GM19324 (cell line): ENCODE measurements around the gene OLFML2B.

Experiments used
- ATAC-seq: cut with Tn5 transposase; IDR thresholded peaks from one replicate; pipeline ENCODE4 v1.9.1; 2021; ENCODE audit warnings: mild to moderate bottlenecking, moderate library complexity; ENCODE audit not compliant: unreplicated experiment, low FRiP score

Gene OLFML2B

GRCh38 chr1:161982507-161982895, 41.2 kb downstream of the OLFML2B start:
- no peak for ATAC-seq

GRCh38 chr1:161981735-161982506, 41.7 kb downstream of the OLFML2B start:
- no peak for ATAC-seq

- ATAC-seq: no peak
Measured at GRCh38 chr1:161981126-161981525, 42.5 kb downstream of the OLFML2B start.

- no peak for ATAC-seq
Measured at GRCh38 chr1:161978011-161978790, 45.5 kb downstream of the OLFML2B start.

GRCh38 chr1:161973924-161974845, 49.5 kb downstream of the OLFML2B start:
- no peak for ATAC-seq

- ATAC-seq: no peak
Measured at GRCh38 chr1:161972828-161973227, 50.8 kb downstream of the OLFML2B start.

- no peak for ATAC-seq
Measured at GRCh38 chr1:161970633-161971032, 53.0 kb downstream of the OLFML2B start.

GRCh38 chr1:161970036-161970435, 53.6 kb downstream of the OLFML2B start:
- no peak for ATAC-seq

GRCh38 chr1:161966067-161966466, 57.6 kb downstream of the OLFML2B start:
- no peak for ATAC-seq

- ATAC-seq: peak; percentile 70
Measured at GRCh38 chr1:161962091-161962887, 61.4 kb downstream of the OLFML2B start.

- ATAC-seq: no peak
Measured at GRCh38 chr1:161958425-161958824, 65.2 kb downstream of the OLFML2B start.

- no peak for ATAC-seq
Measured at GRCh38 chr1:161956930-161957329, 66.7 kb downstream of the OLFML2B start.

- ATAC-seq: no peak
Measured at GRCh38 chr1:161956097-161956496, 67.6 kb downstream of the OLFML2B start.

- ATAC-seq: no peak
Measured at GRCh38 chr1:161955606-161956005, 68.1 kb downstream of the OLFML2B start.

- no peak for ATAC-seq
Measured at GRCh38 chr1:161954466-161954865, 69.2 kb downstream of the OLFML2B start.

- ATAC-seq: no peak
Measured at GRCh38 chr1:161954050-161954449, 69.6 kb downstream of the OLFML2B start.

GRCh38 chr1:161953256-161953920, 70.3 kb downstream of the OLFML2B start:
- ATAC-seq: no peak

- no peak for ATAC-seq
Measured at GRCh38 chr1:161952607-161953172, 71.0 kb downstream of the OLFML2B start.

- no peak for ATAC-seq
Measured at GRCh38 chr1:161951646-161952045, 72.0 kb downstream of the OLFML2B start.
